ENCODE measurements around the gene MYO1G.

DNA sequence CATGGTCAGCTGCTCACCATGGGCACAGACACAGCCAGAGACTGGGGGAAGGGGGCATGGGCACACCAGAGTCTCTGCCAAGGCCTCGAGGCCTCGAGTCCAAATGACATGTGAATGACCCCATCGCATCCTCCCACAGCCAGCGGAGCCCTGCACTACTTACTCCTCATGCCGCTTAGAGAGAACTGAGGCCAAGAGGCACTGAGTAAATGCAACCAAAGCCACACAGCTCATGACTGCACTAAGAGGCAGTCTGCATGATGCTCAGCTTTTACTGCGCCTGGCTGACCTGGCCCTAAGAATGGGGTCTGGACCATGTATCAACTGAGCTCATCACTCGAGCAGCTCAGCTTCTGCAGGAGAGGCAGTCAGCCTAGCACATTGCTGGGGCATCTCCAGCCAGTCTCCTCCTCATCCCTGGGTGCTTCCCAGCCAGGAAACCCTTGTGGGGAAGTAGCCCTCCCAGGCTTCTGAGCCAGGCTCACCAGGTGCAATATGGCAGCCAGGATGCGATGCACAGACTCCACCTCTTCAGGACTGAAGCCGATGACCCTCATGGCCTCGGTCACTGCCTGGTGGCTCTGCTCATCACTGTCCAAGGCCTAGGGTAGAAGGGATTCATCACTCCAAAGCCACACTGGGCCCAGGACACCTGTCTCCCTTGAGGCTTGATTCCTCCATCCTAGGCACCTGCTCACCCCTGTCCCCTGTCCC, 7.5 kb downstream of the MYO1G start:
- TF ChIP-seq CTCF (IDR thresholded peaks at IDR 0.05) (no peak), POLR2A (IDR thresholded peaks at IDR 0.05) (no peak)
